Esophagus muscularis mucosa (tissue), 4 donors: Measurements from ENCODE around the gene CDC34. TPM values are rescaled to one million over a fixed set of nuclear protein-coding genes. Genes with fewer than 3 reads are reported as not detected.

Experiments used
- DNase-seq: peaks from one replicate; pipeline ENCODE4 v3.0.0-alpha.2; 2017; ENCODE audit errors: extremely low spot score
- H3K27ac ChIP-seq, 4 donors: fragments of 200-600 bp; sonication (generic); replicated peaks in 1 of 4; 1 replicate in 3 of 4; 2 replicates in 1 of 4; pipeline ENCODE4 v1.5.1; 2016 to 2019; ENCODE audit warnings: mild to moderate bottlenecking in 1 of 4
- H3K27me3 ChIP-seq, 4 donors: fragments of 200-600 bp; sonication (generic); one replicate each; pipeline versions ENCODE4 v1.5.1 to v1.6.0; 2016 to 2019
- H3K36me3 ChIP-seq, 4 donors: fragments of 200-600 bp; sonication (generic); one replicate each; pipeline ENCODE4 v1.5.1; 2016 to 2019
- H3K4me1 ChIP-seq, 4 donors: fragments of 200-600 bp; sonication (generic); one replicate each; pipeline ENCODE4 v1.5.1; 2016 to 2019
- H3K4me3 ChIP-seq, 4 donors: fragments of 200-600 bp; sonication (generic); 1 replicate in 2 of 4; 2 replicates in 2 of 4; pipeline ENCODE4 v1.5.1; 2016 to 2019; ENCODE audit warnings: mild to moderate bottlenecking in 4 of 4, moderate library complexity in 1 of 4
- H3K9me3 ChIP-seq, 4 donors: fragments of 200-600 bp; sonication (generic); 1 replicate in 3 of 4; 2 replicates in 1 of 4; pipeline ENCODE4 v1.5.1; 2016 to 2019
- CTCF ChIP-seq, 3 experiments: fragments of 200-600 bp in 2 of 3; fragments of 450-650 bp in 1 of 3; sonication (generic) in 2 of 3; IDR thresholded peaks; one replicate each; pipeline ENCODE4 v1.5.1; 2017 to 2019; ENCODE audit warnings: antibody characterized with exemption in 3 of 3, mild to moderate bottlenecking in 2 of 3, moderate library complexity in 1 of 3
- EP300 ChIP-seq: sonication (generic); formaldehyde crosslinking; IDR thresholded peaks from one replicate; pipeline ENCODE4 v1.6.1; 2017; ENCODE audit warnings: antibody characterized with exemption
- POLR2A ChIP-seq: fragments of 450-650 bp; IDR thresholded peaks from one replicate; pipeline ENCODE4 v1.6.1; 2017; ENCODE audit warnings: antibody characterized with exemption, moderate library complexity, mild to moderate bottlenecking, low read depth
- POLR2AphosphoS5 ChIP-seq, 2 donors: sonication (generic); formaldehyde crosslinking; IDR thresholded peaks; one replicate each; pipeline ENCODE4 v1.6.1; 2017; ENCODE audit warnings: antibody characterized with exemption in 2 of 2
- WGBS: methylation state at CpG from one replicate; pipeline ENCODE4 v1.1.5; 2018; 5-methylcytosine and 5-hydroxymethylcytosine counted together
- intact Hi-C: fragments of 100-400 bp; cut with DNase I; formaldehyde crosslinking; loops from one replicate; pipeline ENCODE4 v1.15.1; 2023
- total RNA-seq, 4 donors: library from RNA; depleted of rRNA; stranded (reverse); fragments of >200 nt; gene quantifications; one replicate each; pipeline versions ENCODE4 v1.1.0 to v1.2.1, GENCODE V29; 2016

The CDC34 gene
- total RNA-seq, 4 donors from 2014 or later, result 62.5 to 100 (median 76.2) TPM

GRCh38 chr19:543910-544608, 12.5 kb downstream of the CDC34 start, which contains the start of gene GZMM:
Gene GZMM (plus strand): TSS chr19:544053. CDS start chr19:544072, 19 bp downstream.
- Histone ChIP-seq H3K4me3 (peak within 1 kb of the TSS in 1 of 4 donors; percentile 7), H3K36me3 (peaks cover 22 to 35% (median 32%) of the 10 kb centered on the region in 4 donors), H3K9me3 (no peaks in the 10 kb centered on the region), H3K27ac (no peak within 1 kb of the TSS), H3K27me3 (peaks cover 0 to 25% (median 3%) of the 10 kb centered on the region in 4 donors), H3K4me1 (peaks cover 0 to 23% (median 8%) of the 10 kb centered on the region in 4 donors)
- no peak for DNase-seq
- intact Hi-C loops, result no loop called here
- WGBS, result 58% methylated on average over 22 of the region's 31 CpGs
- TF ChIP-seq CTCF (IDR thresholded peaks at IDR 0.05) (no peak), POLR2AphosphoS5 (IDR thresholded peaks at IDR 0.05) (peak in 1 of 2 donors; percentile 5)

- H3K4me3 ChIP-seq, result no peak overlapping the region
- intact Hi-C loops, result no loop called here
- 91% methylated on average over 8 of the region's 15 CpGs for WGBS
Measured at GRCh38 chr19:547117-547516, 15.6 kb downstream of the CDC34 start.

GRCh38 chr19:547836-548720, 16.5 kb downstream of the CDC34 start:
- no peak overlapping the region for H3K27ac ChIP-seq
- H3K9me3 ChIP-seq, result no peaks in the 10 kb centered on the region
- intact Hi-C loops, result no loop called here
- H3K27me3 ChIP-seq, result peaks cover 0 to 43% (median 4%) of the 10 kb centered on the region in 4 donors
- TF ChIP-seq POLR2A (no peak), CTCF (IDR thresholded peaks at IDR 0.05) (no peak), EP300 (no peak), POLR2AphosphoS5 (IDR thresholded peaks at IDR 0.05) (no peak)
- 81% methylated on average over 25 of the region's 26 CpGs for WGBS
- peaks cover 0 to 3% (median 1%) of the 10 kb centered on the region in 4 donors for H3K36me3 ChIP-seq
- no peak for DNase-seq
- peaks cover 3 to 23% (median 9%) of the 10 kb centered on the region in 4 donors for H3K4me1 ChIP-seq
- no peak overlapping the region for H3K4me3 ChIP-seq

More at GRCh38 chr19:547117-547516, 15.6 kb downstream of the CDC34 start:
- no peak for DNase-seq
- TF ChIP-seq EP300 (no peak), POLR2A (no peak), POLR2AphosphoS5 (IDR thresholded peaks at IDR 0.05) (no peak), CTCF (IDR thresholded peaks at IDR 0.05) (no peak)
- Histone ChIP-seq H3K9me3 (no peaks in the 10 kb centered on the region), H3K27ac (no peak overlapping the region), H3K4me1 (peaks cover 3 to 23% (median 9%) of the 10 kb centered on the region in 4 donors), H3K27me3 (peaks cover 0 to 43% (median 4%) of the 10 kb centered on the region in 4 donors), H3K36me3 (peaks cover 3 to 13% (median 9%) of the 10 kb centered on the region in 4 donors)

GRCh38 chr19:548886-549830, 17.6 kb downstream of the CDC34 start:
- Histone ChIP-seq H3K9me3 (no peaks in the 10 kb centered on the region), H3K4me1 (peaks cover 0 to 15% (median 6%) of the 10 kb centered on the region in 4 donors), H3K4me3 (no peak overlapping the region), H3K27me3 (peaks cover 0 to 43% (median 4%) of the 10 kb centered on the region in 4 donors), H3K36me3 (no peaks in the 10 kb centered on the region), H3K27ac (no peak overlapping the region)
- intact Hi-C loops, result no loop called here
- 80% methylated on average over 19 of the region's 52 CpGs for WGBS
- no peak for TF ChIP-seq POLR2A
- no peak for TF ChIP-seq CTCF (IDR thresholded peaks at IDR 0.05)
- TF ChIP-seq EP300, result no peak
- no peak for TF ChIP-seq POLR2AphosphoS5 (IDR thresholded peaks at IDR 0.05)
- no peak for DNase-seq
